CD4-positive, alpha-beta T cell treated with Interleukin-6 at 100 ng/mL for 8 hours (primary cell): ENCODE measurements around the gene PLEKHF1.

Experiments used
- DNase-seq: peaks from one replicate; pipeline ENCODE4 v3.0.0-alpha.2; 2020; ENCODE audit warnings: mixed read lengths, low spot score

The PLEKHF1 gene

GRCh38 chr19:29635963-29636362 is 29.3 kb upstream of the PLEKHF1 start:
- DNase-seq, result no peak

- DNase-seq, result no peak
Observed at GRCh38 chr19:29636553-29637360, 28.5 kb upstream of the PLEKHF1 start.

GRCh38 chr19:29639086-29639485 is 26.2 kb upstream of the PLEKHF1 start:
- DNase-seq, result no peak

- no peak for DNase-seq
Observed at GRCh38 chr19:29640231-29640630, 25.0 kb upstream of the PLEKHF1 start.

GRCh38 chr19:29641597-29641996 is 23.7 kb upstream of the PLEKHF1 start:
- no peak for DNase-seq

GRCh38 chr19:29643361-29643935 is 21.8 kb upstream of the PLEKHF1 start:
- no peak for DNase-seq

- no peak for DNase-seq
Observed at GRCh38 chr19:29644210-29644609, 21.1 kb upstream of the PLEKHF1 start.

GRCh38 chr19:29645491-29645867 is 19.8 kb upstream of the PLEKHF1 start:
- no peak for DNase-seq

GRCh38 chr19:29645911-29646310 is 19.4 kb upstream of the PLEKHF1 start:
- no peak for DNase-seq

GRCh38 chr19:29650772-29651387 is 14.4 kb upstream of the PLEKHF1 start:
- no peak for DNase-seq

GRCh38 chr19:29651622-29652394 is 13.5 kb upstream of the PLEKHF1 start:
- no peak for DNase-seq

GRCh38 chr19:29653398-29653797 is 11.9 kb upstream of the PLEKHF1 start:
- no peak for DNase-seq

- DNase-seq, result no peak
Observed at GRCh38 chr19:29655648-29656335, 9.5 kb upstream of the PLEKHF1 start.

GRCh38 chr19:29658221-29658991 is 6.9 kb upstream of the PLEKHF1 start:
- DNase-seq, result no peak

GRCh38 chr19:29660835-29661234 is 4.4 kb upstream of the PLEKHF1 start:
- no peak for DNase-seq

- DNase-seq, result no peak
Observed at GRCh38 chr19:29662278-29662603, 3.0 kb upstream of the PLEKHF1 start.

- DNase-seq, result no peak
Observed at GRCh38 chr19:29662604-29663404, 2.5 kb upstream of the PLEKHF1 start.

GRCh38 chr19:29663861-29664752 is 1.2 kb upstream of the PLEKHF1 start:
- DNase-seq, result no peak

- DNase-seq, result no peak
Observed at GRCh38 chr19:29664753-29665214, 477 bp upstream of the PLEKHF1 start.
